DOHH2 (cell line): ENCODE results near the gene HSPG2.

Experiments
- CTCF ChIP-seq: fragments of 200-600 bp; sonication (generic); IDR thresholded peaks from one replicate; pipeline ENCODE4 v1.5.1; 2014; ENCODE audit warnings: antibody characterized with exemption, mild to moderate bottlenecking, low read depth, low read length; ENCODE audit not compliant: poor library complexity, severe bottlenecking
- EZH2phosphoT487 ChIP-seq: fragments of 200-600 bp; sonication (generic); IDR thresholded peaks from 2 replicates; pipeline ENCODE4 v1.6.1; 2017; ENCODE audit warnings: borderline replicate concordance, mild to moderate bottlenecking, antibody characterized with exemption, low read length, moderate library complexity, mixed read lengths

GRCh38 chr1:21879928-21880618 is 57.0 kb downstream of the HSPG2 start:
- TF ChIP-seq CTCF: no peak
- TF ChIP-seq EZH2phosphoT487: no peak
